GM12878 (cell line): Measurements from ENCODE around the gene POFUT1. TPM values are rescaled to one million over a fixed set of nuclear protein-coding genes. Genes with fewer than 3 reads are reported as not detected.

Experiments
- ATAC-seq: fragments of 200-7000 bp; cut with Tn5 transposase; 3 replicates; pipeline ENCODE4 v1.9.1; 2020; ENCODE audit warnings: mild to moderate bottlenecking, moderate library complexity
- BruUV-seq: library from RNA; stranded (reverse); fragments of 400-500 nt; replicated peaks from 2 replicates; lab custom pipeline; 2021; lab: Mats Ljungman, UMichigan
- CTCF ChIA-PET: fragments of 300-600 bp; sonication (Branson Sonifier 250); formaldehyde crosslinking; extraction: SDS; loops from one replicate; lab custom pipeline; 2021; ENCODE audit warnings: inconsistent platforms; lab: Yijun Ruan, JAX
- POLR2A ChIA-PET: fragments of 350-600 bp; formaldehyde crosslinking; extraction: SDS; loops from one replicate; lab custom pipeline; 2021; ENCODE audit warnings: inconsistent platforms; lab: Charles Lee
- RAD21 ChIA-PET: fragments of 300-600 bp; sonication (Branson Sonifier 250); formaldehyde crosslinking; loops from one replicate; lab custom pipeline; 2023; ENCODE audit warnings: antibody characterized with exemption; ENCODE audit not compliant: unreplicated experiment; lab: Charles Lee
- SMC1A ChIA-PET: fragments of 300-600 bp; sonication (Branson Sonifier 250); formaldehyde crosslinking; loops from one replicate; lab custom pipeline; 2023; ENCODE audit not compliant: unreplicated experiment, uncharacterized antibody; lab: Charles Lee
- DNase-seq: peaks from one replicate; pipeline ENCODE4 v3.0.0-alpha.2; 2011; ENCODE audit warnings: low read depth, low spot score
- FAIRE-seq: peaks from 3 replicates; lab custom pipeline; 2011; peaks lifted over from hg19 to GRCh38; lab: Jason Lieb, UNC
- H2AFZ ChIP-seq: 2 replicates; pipeline ENCODE4 v1.6.0; 2011; ENCODE audit warnings: low read depth, low read length, control low read depth; ENCODE audit not compliant: control insufficient read depth
- H3K27ac ChIP-seq: 2 replicates; pipeline ENCODE4 v1.5.1; 2011; ENCODE audit warnings: control low read depth; ENCODE audit not compliant: control insufficient read depth, insufficient read depth
- H3K27me3 ChIP-seq, 2 experiments: replicated peaks in 1 of 2; 2 replicates each; pipeline versions ENCODE4 v1.6.0 to v1.6.1; 2011; ENCODE audit warnings: low read length in 1 of 2; ENCODE audit not compliant: control insufficient read depth in 2 of 2, insufficient read depth in 2 of 2
- H3K36me3 ChIP-seq, 2 experiments: 2 replicates each; pipeline ENCODE4 v1.5.1; 2011; ENCODE audit warnings: low read length in 1 of 2; ENCODE audit not compliant: control insufficient read depth in 2 of 2, insufficient read depth in 2 of 2
- H3K4me1 ChIP-seq: 2 replicates; pipeline ENCODE4 v1.6.1; 2011; ENCODE audit warnings: mild to moderate bottlenecking, low read length, moderate library complexity, mixed read lengths; ENCODE audit not compliant: control insufficient read depth, insufficient read depth
- H3K4me2 ChIP-seq: 2 replicates; pipeline ENCODE4 v1.6.0; 2011; ENCODE audit warnings: control low read depth; ENCODE audit not compliant: control insufficient read depth, insufficient read depth
- H3K4me3 ChIP-seq: fragments of 200-600 bp; sonication (generic); 2 replicates; pipeline ENCODE4 v1.5.1; 2016
- H3K79me2 ChIP-seq: 2 replicates; pipeline ENCODE4 v1.6.0; 2011; ENCODE audit warnings: low read length; ENCODE audit not compliant: control insufficient read depth, insufficient read depth
- H3K9ac ChIP-seq: 2 replicates; pipeline ENCODE4 v1.8.0; 2011; ENCODE audit warnings: low read length, control low read depth, mixed read lengths; ENCODE audit not compliant: control insufficient read depth, insufficient read depth
- H3K9me3 ChIP-seq: replicated peaks from 3 replicates; pipeline ENCODE4 v1.5.1; 2011; ENCODE audit warnings: mild to moderate bottlenecking, low read length; ENCODE audit not compliant: control insufficient read depth, insufficient read depth
- H4K20me1 ChIP-seq: 2 replicates; pipeline ENCODE4 v1.6.0; 2011; ENCODE audit not compliant: control insufficient read depth, insufficient read depth
- BCL11A ChIP-seq: IDR thresholded peaks from 2 replicates; pipeline ENCODE4 v1.6.1; 2011; ENCODE audit warnings: low read depth, low read length
- CBX5 ChIP-seq: sonication (generic); IDR thresholded peaks from 2 replicates; pipeline ENCODE4 v1.6.1; 2016; ENCODE audit warnings: low read depth, moderate library complexity, mild to moderate bottlenecking, inconsistent platforms
- DPF2 ChIP-seq: fragments of 450-650 bp; IDR thresholded peaks from 2 replicates; pipeline ENCODE4 v1.6.1; 2017; ENCODE audit warnings: mild to moderate bottlenecking
- ESRRA ChIP-seq: IDR thresholded peaks from 2 replicates; pipeline ENCODE4 v1.6.1; 2012; ENCODE audit warnings: mild to moderate bottlenecking, low read length, improper control_type of control experiment
- ETV6 ChIP-seq, 2 experiments: fragments of 450-650 bp in 1 of 2; IDR thresholded peaks in 1 of 2; conservative IDR thresholded peaks in 1 of 2; 2 replicates each; pipeline ENCODE4 v1.6.1; 2014; ENCODE audit warnings: antibody characterized with exemption in 1 of 2, borderline replicate concordance in 1 of 2, low read depth in 1 of 2, mild to moderate bottlenecking in 1 of 2, moderate library complexity in 1 of 2
- IKZF2 ChIP-seq, 2 experiments: fragments of 450-650 bp; IDR thresholded peaks; 2 replicates each; pipeline ENCODE4 v1.6.1; 2017; ENCODE audit warnings: mild to moderate bottlenecking in 2 of 2, moderate library complexity in 2 of 2
- SIN3A ChIP-seq: IDR thresholded peaks from 2 replicates; pipeline ENCODE4 v1.6.1; 2012; ENCODE audit warnings: low read depth, low read length, improper control_type of control experiment
- SMC3 ChIP-seq: IDR thresholded peaks from 2 replicates; pipeline ENCODE4 v1.6.1; 2011; ENCODE audit warnings: low read length, improper control_type of control experiment, borderline replicate concordance
- SRF ChIP-seq, 2 experiments: IDR thresholded peaks; 2 replicates each; pipeline ENCODE4 v1.6.1; 2011; ENCODE audit warnings: low read depth in 2 of 2, low read length in 2 of 2, mild to moderate bottlenecking in 1 of 2, moderate library complexity in 1 of 2
- STAT3 ChIP-seq: IDR thresholded peaks from 2 replicates; pipeline ENCODE4 v1.6.1; 2011; ENCODE audit warnings: low read depth, low read length, improper control_type of control experiment
- TCF7 ChIP-seq: IDR thresholded peaks from 2 replicates; pipeline ENCODE4 v1.6.1; 2014; ENCODE audit warnings: antibody characterized with exemption, borderline replicate concordance
- WGBS: methylation state at CpG from one replicate; pipeline ENCODE4 v1.1.6; 2016; ENCODE audit warnings: low lambda C conversion rate; ENCODE audit not compliant: insufficient replicate concordance, insufficient coverage; ENCODE audit errors: missing lambda C conversion rate; 5-methylcytosine and 5-hydroxymethylcytosine counted together
- in situ Hi-C: fragments of 300-500 bp; cut with MboI; formaldehyde crosslinking; loops from 9 replicates; pipeline ENCODE4 v1.14.3; 2018; ENCODE audit warnings: mixed read lengths
- intact Hi-C: fragments of 100-400 bp; cut with micrococcal nuclease; formaldehyde crosslinking; loops from one replicate; pipeline ENCODE4 v1.14.2; 2022; ENCODE audit not compliant: unreplicated experiment
- polyA plus RNA-seq, 11 experiments: library from polyadenylated mRNA; depleted of rRNA in 4 of 11; unstranded in 6 of 11; stranded (reverse) in 5 of 11; fragments of >200 nt; fragmentation: Nextera tagmentation in 4 of 11; fragmentation: Illumina TruSeq in 1 of 11; extraction: Ambion mirVana in 4 of 11; extraction: Trizol in 1 of 11; gene quantifications; 1 replicate in 1 of 11; 2 replicates in 10 of 11; pipeline versions ENCODE4 v1.2.1 to v1.2.3, GENCODE V29; 2011 to 2016; ENCODE audit warnings: inconsistent platforms in 2 of 11, missing spikeins in 2 of 11, low read depth in 1 of 11
- total RNA-seq, 4 experiments: library from RNA; depleted of rRNA in 3 of 4; stranded (reverse); fragments of >200 nt in 3 of 4; fragmentation: Illumina TruSeq in 1 of 4; extraction: Trizol in 1 of 4; gene quantifications; 2 replicates each; pipeline versions ENCODE4 v1.2.1 to v1.2.3, GENCODE V29; 2013 to 2021
- TF ChIP-seq, protein P1 (sequence below): IDR thresholded peaks from 2 replicates; pipeline ENCODE4 v1.6.1; 2012; ENCODE audit warnings: mild to moderate bottlenecking, low read depth, low read length
- TF ChIP-seq, protein P2 (sequence below): IDR thresholded peaks from 2 replicates; pipeline ENCODE4 v1.6.1; 2012; ENCODE audit warnings: low read depth, low read length, improper control_type of control experiment
- TF ChIP-seq, protein P3 (sequence below): fragments of 450-650 bp; IDR thresholded peaks from 2 replicates; pipeline ENCODE4 v1.6.1; 2016; ENCODE audit warnings: mild to moderate bottlenecking, moderate library complexity, borderline replicate concordance
- TF ChIP-seq, protein P4 (sequence below): fragments of 450-650 bp; IDR thresholded peaks from 2 replicates; pipeline ENCODE4 v1.6.1; 2016; ENCODE audit warnings: mild to moderate bottlenecking

The POFUT1 gene
- total and polyA plus RNA-seq, 10 of the 15 experiments (the other 5 are each of a cell fraction or from before 2014, with no cell fraction given) = 2.6 to 33.4 (median 23.1) TPM

DNA sequence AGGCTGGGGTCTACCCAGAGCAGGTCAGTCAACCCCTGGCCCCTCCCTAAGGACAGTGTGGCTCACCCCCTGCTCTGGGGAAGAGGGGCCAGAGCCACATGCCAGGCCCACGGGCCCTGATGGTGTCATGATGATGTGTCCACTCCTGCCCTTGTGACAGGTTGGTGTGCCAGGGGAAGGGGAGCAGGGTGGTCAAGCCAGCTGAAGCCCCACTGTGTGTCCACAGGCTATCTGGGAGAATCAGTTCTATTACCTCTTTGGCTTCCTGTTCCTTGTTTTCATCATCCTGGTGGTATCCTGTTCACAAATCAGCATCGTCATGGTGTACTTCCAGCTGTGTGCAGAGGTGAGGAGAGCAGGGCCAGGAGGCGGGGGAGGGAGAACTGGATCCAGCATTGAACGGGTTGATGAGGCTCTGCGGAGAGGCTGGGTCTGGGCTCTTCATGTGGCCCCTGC is 47.9 kb upstream of the POFUT1 start:
- no TSS peak for BruUV-seq
- TF ChIP-seq TCF7 (no peak), IKZF2 (IDR thresholded peaks at IDR 0.05) (no peak), ETV6 (conservative IDR thresholded peaks at IDR 0.05 in 1 of 2, IDR thresholded peaks at IDR 0.05 in 1 of 2; ENCODE audit: borderline replicate concordance in 1 of 2, low read depth in 1 of 2) (no peak), ESRRA (no peak), CBX5 (no peak), STAT3 (no peak), SIN3A (no peak), SRF (IDR thresholded peaks at IDR 0.05; ENCODE audit: low read depth in 2 of 2, low read length in 2 of 2) (no peak), SMC3 (no peak), BCL11A (no peak), DPF2 (no peak)
- TF ChIP-seq, protein P1, sequence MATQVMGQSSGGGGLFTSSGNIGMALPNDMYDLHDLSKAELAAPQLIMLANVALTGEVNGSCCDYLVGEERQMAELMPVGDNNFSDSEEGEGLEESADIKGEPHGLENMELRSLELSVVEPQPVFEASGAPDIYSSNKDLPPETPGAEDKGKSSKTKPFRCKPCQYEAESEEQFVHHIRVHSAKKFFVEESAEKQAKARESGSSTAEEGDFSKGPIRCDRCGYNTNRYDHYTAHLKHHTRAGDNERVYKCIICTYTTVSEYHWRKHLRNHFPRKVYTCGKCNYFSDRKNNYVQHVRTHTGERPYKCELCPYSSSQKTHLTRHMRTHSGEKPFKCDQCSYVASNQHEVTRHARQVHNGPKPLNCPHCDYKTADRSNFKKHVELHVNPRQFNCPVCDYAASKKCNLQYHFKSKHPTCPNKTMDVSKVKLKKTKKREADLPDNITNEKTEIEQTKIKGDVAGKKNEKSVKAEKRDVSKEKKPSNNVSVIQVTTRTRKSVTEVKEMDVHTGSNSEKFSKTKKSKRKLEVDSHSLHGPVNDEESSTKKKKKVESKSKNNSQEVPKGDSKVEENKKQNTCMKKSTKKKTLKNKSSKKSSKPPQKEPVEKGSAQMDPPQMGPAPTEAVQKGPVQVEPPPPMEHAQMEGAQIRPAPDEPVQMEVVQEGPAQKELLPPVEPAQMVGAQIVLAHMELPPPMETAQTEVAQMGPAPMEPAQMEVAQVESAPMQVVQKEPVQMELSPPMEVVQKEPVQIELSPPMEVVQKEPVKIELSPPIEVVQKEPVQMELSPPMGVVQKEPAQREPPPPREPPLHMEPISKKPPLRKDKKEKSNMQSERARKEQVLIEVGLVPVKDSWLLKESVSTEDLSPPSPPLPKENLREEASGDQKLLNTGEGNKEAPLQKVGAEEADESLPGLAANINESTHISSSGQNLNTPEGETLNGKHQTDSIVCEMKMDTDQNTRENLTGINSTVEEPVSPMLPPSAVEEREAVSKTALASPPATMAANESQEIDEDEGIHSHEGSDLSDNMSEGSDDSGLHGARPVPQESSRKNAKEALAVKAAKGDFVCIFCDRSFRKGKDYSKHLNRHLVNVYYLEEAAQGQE = no peak
- TF ChIP-seq, protein P2, sequence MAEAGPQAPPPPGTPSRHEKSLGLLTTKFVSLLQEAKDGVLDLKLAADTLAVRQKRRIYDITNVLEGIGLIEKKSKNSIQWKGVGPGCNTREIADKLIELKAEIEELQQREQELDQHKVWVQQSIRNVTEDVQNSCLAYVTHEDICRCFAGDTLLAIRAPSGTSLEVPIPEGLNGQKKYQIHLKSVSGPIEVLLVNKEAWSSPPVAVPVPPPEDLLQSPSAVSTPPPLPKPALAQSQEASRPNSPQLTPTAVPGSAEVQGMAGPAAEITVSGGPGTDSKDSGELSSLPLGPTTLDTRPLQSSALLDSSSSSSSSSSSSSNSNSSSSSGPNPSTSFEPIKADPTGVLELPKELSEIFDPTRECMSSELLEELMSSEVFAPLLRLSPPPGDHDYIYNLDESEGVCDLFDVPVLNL = no peak
- TF ChIP-seq, protein P3, sequence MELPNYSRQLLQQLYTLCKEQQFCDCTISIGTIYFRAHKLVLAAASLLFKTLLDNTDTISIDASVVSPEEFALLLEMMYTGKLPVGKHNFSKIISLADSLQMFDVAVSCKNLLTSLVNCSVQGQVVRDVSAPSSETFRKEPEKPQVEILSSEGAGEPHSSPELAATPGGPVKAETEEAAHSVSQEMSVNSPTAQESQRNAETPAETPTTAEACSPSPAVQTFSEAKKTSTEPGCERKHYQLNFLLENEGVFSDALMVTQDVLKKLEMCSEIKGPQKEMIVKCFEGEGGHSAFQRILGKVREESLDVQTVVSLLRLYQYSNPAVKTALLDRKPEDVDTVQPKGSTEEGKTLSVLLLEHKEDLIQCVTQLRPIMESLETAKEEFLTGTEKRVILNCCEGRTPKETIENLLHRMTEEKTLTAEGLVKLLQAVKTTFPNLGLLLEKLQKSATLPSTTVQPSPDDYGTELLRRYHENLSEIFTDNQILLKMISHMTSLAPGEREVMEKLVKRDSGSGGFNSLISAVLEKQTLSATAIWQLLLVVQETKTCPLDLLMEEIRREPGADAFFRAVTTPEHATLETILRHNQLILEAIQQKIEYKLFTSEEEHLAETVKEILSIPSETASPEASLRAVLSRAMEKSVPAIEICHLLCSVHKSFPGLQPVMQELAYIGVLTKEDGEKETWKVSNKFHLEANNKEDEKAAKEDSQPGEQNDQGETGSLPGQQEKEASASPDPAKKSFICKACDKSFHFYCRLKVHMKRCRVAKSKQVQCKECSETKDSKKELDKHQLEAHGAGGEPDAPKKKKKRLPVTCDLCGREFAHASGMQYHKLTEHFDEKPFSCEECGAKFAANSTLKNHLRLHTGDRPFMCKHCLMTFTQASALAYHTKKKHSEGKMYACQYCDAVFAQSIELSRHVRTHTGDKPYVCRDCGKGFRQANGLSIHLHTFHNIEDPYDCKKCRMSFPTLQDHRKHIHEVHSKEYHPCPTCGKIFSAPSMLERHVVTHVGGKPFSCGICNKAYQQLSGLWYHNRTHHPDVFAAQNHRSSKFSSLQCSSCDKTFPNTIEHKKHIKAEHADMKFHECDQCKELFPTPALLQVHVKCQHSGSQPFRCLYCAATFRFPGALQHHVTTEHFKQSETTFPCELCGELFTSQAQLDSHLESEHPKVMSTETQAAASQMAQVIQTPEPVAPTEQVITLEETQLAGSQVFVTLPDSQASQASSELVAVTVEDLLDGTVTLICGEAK = no peak
- TF ChIP-seq, protein P4, sequence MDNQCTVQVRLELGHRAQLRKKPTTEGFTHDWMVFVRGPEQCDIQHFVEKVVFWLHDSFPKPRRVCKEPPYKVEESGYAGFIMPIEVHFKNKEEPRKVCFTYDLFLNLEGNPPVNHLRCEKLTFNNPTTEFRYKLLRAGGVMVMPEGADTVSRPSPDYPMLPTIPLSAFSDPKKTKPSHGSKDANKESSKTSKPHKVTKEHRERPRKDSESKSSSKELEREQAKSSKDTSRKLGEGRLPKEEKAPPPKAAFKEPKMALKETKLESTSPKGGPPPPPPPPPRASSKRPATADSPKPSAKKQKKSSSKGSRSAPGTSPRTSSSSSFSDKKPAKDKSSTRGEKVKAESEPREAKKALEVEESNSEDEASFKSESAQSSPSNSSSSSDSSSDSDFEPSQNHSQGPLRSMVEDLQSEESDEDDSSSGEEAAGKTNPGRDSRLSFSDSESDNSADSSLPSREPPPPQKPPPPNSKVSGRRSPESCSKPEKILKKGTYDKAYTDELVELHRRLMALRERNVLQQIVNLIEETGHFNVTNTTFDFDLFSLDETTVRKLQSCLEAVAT = no peak

More for the DNA sequence above, 47.9 kb upstream of the POFUT1 start:
- Histone ChIP-seq H3K9ac (no peak overlapping the region), H3K4me3 (no peak overlapping the region), H3K27me3 (no peaks in the 10 kb centered on the region), H2AFZ (no peak overlapping the region), H4K20me1 (no peaks in the 10 kb centered on the region), H3K36me3 (peaks cover 16 to 24% of the 10 kb centered on the region in 2 experiments), H3K9me3 (no peaks in the 10 kb centered on the region), H3K79me2 (no peaks in the 10 kb centered on the region), H3K4me2 (no peak overlapping the region), H3K4me1 (peaks cover 8% of the 10 kb centered on the region), H3K27ac (no peak overlapping the region)
- SMC1A ChIA-PET = interaction anchor here (0.8 kb wide), 1 partner anchor 8 kb away, joined by 3 read pairs; no protein-coding TSS in a partner anchor
- CTCF ChIA-PET = no interaction called here
- intact Hi-C loops (no loop called here), in situ Hi-C loops (no loop called here)
- ATAC-seq (no peak), DNase-seq (no peak), FAIRE-seq (no peak)
- RAD21 ChIA-PET = no interaction called here
- POLR2A ChIA-PET = interaction anchor here (0.6 kb wide), 1 partner anchor 222 kb away, joined by 4 read pairs; no protein-coding TSS in a partner anchor
- 96% methylated on average over 5 of the region's 5 CpGs for WGBS
